ENCODE results near the gene ANP32E. TPM values are rescaled to one million over a fixed set of nuclear protein-coding genes. Genes with fewer than 3 reads are reported as not detected.

ANP32E gene
- total RNA-seq = 15.1 TPM

DNA sequence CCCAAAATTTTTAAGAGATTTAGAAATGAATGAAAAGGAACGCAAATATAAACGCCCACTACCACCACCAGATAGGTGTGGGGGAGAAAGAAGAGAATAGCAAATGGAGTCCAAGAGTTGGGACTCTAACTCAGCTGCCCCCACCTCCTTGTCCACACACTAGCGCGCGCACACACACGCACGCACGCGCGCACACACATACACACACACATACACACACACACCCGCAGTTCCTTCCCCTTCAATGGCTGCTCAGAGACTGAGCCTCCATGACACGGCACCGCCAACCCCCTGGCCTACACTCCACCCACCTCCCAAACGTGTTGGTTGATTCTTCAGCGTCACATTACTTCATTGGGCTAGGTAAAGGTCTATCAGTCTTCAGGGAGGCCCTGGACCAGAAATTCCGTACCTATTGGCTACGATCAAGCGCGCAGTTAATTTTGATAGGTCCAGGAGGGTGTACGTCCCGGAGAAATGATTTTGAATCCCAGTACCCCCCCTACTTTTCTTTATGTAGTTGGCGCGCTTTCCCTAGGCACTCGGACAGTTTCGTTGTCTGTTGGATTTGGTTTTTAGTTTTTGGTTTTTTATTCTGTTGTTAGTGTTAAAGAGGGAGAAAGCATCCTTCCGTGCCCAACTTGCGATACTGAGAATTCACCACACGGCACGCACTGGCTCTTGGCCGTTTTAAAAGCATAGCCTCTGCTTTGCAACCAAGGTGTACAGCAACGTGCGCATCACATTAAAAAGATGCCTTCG lies at the start of gene ANP32E:
ANP32E (minus strand) TSS at position 261 of the 762 bp plus-strand sequence. CDS start 326 bp downstream, outside the sequence.
- ATAC-seq = peak; percentile 98

DNA sequence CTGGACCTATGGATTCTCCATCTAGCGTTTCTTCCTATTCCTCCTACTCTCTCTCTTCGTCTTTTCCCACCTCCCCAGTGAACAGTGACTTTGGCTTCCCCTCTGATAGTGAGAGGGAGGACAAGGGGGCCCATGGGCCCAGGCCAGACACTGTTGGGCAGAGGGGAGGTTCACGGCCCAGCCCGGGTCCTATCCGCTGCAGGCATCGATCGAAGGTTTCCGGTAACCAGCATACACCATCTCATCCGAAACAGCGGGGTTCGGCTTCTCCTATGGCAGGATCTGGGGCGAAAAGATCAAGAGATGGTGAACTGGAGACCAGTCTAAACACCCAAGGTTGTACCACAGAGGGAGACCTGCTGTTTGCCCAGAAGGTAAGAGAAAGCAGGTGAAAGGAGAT lies 47.3 kb upstream of the ANP32E start:
- no peak for ATAC-seq

- ATAC-seq = peak; percentile 22
These were observed 46.6 kb upstream of the ANP32E start for GRCh38 chr1:150282558-150282958.

GRCh38 chr1:150281758-150282557 lies 46.0 kb upstream of the ANP32E start, which contains the start of gene CIART:
Gene CIART, plus strand, starts transcription at chr1:150282554. Its CDS starts 714 bp downstream, at chr1:150283268.
- peak; percentile 95 for ATAC-seq

DNA sequence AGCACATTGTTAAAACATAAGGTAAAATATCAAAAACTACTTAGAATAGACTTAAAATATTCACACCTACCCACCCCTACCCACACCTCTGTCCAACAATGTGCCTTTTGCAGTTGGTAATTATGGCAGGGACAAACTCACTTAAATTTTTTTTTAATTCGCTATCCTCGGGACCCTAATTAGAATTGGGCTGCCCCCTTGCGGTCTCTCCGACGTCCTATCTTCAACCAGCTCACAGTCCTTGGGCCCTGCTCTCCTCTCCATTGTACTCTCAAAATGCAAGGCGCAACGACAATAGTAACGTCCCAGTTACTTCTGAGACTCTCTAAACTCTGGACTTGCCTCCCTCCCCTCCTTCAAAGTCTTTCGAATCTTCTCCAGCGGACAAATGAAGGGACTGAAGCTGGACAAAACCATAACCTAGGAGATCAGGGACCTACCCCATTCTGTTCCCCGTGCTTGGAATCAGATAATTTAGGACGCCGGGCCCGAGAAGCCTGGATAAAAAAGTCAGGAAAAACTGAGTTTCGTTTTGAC lies 45.4 kb upstream of the ANP32E start:
- peak; percentile 54 for ATAC-seq

GRCh38 chr1:150280138-150280707 lies 44.3 kb upstream of the ANP32E start:
- no peak for ATAC-seq

GRCh38 chr1:150273311-150273710 lies 37.4 kb upstream of the ANP32E start:
- ATAC-seq = no peak

GRCh38 chr1:150271291-150271959 lies 35.5 kb upstream of the ANP32E start:
- ATAC-seq = no peak

- ATAC-seq = no peak
These were observed 33.5 kb upstream of the ANP32E start for GRCh38 chr1:150269451-150269850.

DNA sequence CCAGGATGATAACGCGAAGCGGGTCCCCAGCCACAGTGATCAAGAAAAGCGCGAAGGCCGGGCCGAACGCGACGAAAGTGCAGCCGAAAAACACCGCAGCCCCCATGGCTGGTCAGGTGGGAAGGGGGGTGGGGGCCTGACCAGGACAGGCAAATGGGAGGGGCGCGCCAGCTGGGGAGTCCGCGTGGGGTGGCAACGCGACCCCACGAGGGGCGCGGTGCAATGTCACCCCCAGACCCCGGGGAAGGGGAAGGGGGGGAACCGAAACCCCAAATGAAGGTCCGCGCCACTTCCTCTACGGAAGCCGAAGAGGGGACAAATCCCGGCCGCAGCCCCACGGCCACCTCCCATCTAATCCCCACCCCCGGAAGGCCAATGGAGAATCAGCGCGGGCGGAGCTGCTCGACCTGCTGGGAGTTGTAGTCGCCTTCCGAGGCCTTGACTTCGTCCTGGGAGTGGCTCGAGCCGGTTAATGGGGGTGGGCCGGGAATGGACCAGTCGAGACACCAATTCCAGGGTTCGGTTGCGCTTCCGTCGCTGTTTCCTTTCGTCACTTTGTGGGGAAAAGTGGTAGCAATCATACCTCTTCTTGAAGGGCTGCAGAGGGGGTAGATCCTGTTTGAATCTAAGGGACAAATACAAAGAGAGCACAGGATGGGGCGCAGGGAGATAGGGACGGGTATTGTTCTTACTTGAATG lies 32.9 kb upstream of the ANP32E start, which contains the start of gene APH1A:
APH1A (minus strand) TSS at position 312 of the 699 bp plus-strand sequence; CDS start at position 106, 206 bp downstream.
- peak; percentile 97 for ATAC-seq

GRCh38 chr1:150268340-150268704 lies 32.4 kb upstream of the ANP32E start:
- ATAC-seq = peak; percentile 84

DNA sequence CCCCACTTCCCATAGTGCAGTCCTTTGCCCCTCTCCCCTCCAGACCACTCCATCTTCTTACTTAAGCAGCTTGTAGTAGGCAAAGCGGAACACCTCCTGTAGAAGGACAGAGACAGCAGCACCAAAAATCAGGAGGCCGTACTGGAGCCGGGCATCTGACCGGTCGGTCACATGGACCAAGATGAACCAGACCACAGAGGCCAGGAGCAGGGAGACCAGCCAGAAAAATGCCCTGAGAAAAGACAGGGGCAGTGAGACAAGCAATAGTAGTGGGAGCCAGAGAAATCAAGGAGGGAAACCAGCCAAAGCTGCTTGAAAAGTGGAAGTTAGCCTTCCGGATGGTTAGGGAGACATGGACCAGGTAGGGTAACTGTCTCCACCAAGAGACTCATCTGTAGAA lies 32.0 kb upstream of the ANP32E start:
- ATAC-seq = no peak

DNA sequence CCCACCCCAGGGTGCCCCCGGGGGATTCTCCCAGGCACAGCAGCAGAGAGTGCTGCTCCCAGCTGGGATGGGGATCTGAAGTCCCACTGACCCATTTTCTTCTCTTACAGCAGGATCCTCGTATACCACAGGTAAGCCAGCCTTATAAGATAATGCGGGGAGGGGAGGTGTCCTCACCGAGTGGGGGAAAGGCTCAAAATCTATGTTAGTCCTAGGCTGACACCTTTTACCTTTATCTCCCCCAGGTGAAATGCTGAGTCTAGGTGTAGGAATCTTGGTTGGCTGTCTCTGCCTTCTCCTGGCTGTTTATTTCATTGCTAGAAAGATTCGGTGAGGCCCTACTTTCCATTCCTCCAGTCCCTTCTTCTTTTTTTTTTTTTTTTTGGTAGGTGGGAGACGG lies 27.6 kb upstream of the ANP32E start:
- ATAC-seq = no peak

DNA sequence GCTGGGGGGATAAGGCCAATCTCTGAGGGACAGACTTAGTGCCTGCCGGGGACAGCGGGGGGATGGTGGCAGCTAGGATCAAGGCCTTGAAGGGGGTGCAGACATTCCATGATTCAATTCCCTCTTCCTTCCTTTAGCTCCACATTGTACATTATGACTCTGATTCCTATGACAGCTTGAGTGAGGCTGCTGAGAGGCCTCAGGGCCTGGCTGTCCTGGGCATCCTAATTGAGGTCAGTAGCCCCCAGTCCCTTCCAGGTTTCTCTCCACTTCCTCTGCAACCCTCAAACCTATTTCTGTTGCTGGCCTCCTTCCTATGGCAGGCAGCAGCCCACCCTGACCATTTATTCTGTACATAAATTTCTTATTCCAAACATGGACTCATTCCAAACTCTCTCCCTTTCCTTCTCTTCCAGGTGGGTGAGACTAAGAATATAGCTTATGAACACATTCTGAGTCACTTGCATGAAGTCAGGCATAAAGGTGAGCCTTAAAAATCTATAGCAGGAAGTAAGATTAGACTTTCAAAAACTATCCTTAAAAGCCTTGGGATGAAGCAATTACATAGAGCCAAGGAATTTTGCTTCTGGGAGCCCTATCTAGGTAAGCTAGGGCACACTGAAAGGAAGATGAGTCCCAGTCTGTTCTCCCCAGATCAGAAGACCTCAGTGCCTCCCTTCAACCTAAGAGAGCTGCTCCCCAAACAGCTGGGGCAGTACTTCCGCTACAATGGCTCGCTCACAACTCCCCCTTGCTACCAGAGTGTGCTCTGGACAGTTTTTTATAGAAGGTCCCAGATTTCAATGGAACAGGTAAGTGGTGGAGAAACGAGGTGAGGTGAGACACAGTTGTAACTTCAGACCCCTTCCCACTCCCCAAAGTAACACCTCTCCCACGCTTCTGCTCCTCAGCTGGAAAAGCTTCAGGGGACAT lies 26.7 kb upstream of the ANP32E start:
- ATAC-seq = peak; percentile 35

GRCh38 chr1:150261367-150261766 lies 25.5 kb upstream of the ANP32E start:
- no peak for ATAC-seq

DNA sequence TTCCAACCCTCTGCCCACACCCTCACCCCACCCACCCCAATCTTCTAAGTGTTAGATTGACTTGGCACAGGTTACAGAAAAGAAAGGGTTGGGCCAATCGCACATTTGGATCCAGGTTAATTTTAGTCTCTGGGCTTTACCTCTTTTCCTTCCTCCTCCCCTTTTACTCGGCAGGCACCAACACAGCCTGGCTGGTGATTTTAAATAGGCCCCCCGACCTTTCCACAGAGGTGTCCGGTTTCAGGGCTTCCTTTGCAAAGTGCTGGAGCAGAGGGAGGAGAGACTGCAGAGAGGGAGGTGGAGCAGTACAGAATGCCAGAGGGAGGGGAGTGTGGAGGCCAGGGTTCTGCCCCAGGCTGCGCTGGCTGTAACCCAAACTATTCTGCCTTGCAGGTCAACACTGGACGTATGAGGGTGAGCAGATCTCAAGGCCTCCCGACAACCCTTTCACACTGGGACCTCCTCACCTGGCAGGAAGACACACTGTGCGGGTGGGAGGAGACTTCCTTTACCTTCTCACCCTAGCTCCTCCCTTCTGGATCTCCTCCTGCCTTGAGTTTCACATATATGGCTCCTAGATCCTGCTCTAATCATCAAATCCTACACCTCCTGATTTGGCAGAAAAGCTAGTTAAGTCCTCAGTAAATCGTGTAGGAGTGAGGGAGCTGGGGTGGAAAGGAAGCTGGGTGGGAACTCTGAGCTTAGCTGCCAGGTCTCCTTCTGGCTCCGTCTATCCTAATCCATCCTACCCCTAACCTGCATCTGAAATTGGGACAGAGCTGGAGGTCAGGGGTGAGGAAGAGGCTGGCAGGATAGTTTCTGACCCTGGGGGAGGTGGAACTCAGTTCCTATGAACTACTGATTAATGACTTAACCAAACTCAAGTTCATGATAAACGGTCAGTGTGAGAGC lies 24.1 kb upstream of the ANP32E start:
- peak; percentile 42 for ATAC-seq

- ATAC-seq = no peak
These were observed 23.3 kb upstream of the ANP32E start for GRCh38 chr1:150259217-150259616.

GRCh38 chr1:150257624-150258585 lies 22.0 kb upstream of the ANP32E start, which contains the start of gene CA14:
Gene CA14, plus strand, starts transcription at chr1:150257774. Its CDS starts 355 bp downstream, at chr1:150258129.
- no peak for ATAC-seq

Data from esophagus mucosa (tissue), 1 donor.